GM12878 (cell line): ENCODE measurements around the gene FRMPD2. TPM values are rescaled to one million over a fixed set of nuclear protein-coding genes. Genes with fewer than 3 reads are reported as not detected.
A peak's percentile ranks its signal among the peaks of the same experiment; 100 is the strongest.

Source experiments
- ATAC-seq: fragments of 200-7000 bp; cut with Tn5 transposase; 3 replicates; pipeline ENCODE4 v1.9.1; 2020; ENCODE audit warnings: mild to moderate bottlenecking, moderate library complexity
- BruUV-seq: library from RNA; stranded (reverse); fragments of 400-500 nt; replicated peaks from 2 replicates; lab custom pipeline; 2021; lab: Mats Ljungman, UMichigan
- CTCF ChIA-PET: fragments of 300-600 bp; sonication (Branson Sonifier 250); formaldehyde crosslinking; extraction: SDS; loops from one replicate; lab custom pipeline; 2021; ENCODE audit warnings: inconsistent platforms; lab: Yijun Ruan, JAX
- POLR2A ChIA-PET: fragments of 350-600 bp; formaldehyde crosslinking; extraction: SDS; loops from one replicate; lab custom pipeline; 2021; ENCODE audit warnings: inconsistent platforms; lab: Charles Lee
- RAD21 ChIA-PET: fragments of 300-600 bp; sonication (Branson Sonifier 250); formaldehyde crosslinking; loops from one replicate; lab custom pipeline; 2023; ENCODE audit warnings: antibody characterized with exemption; ENCODE audit not compliant: unreplicated experiment; lab: Charles Lee
- SMC1A ChIA-PET: fragments of 300-600 bp; sonication (Branson Sonifier 250); formaldehyde crosslinking; loops from one replicate; lab custom pipeline; 2023; ENCODE audit not compliant: unreplicated experiment, uncharacterized antibody; lab: Charles Lee
- DNase-seq: peaks from one replicate; pipeline ENCODE4 v3.0.0-alpha.2; 2011; ENCODE audit warnings: low read depth, low spot score
- FAIRE-seq: peaks from 3 replicates; lab custom pipeline; 2011; peaks lifted over from hg19 to GRCh38; lab: Jason Lieb, UNC
- H2AFZ ChIP-seq: 2 replicates; pipeline ENCODE4 v1.6.0; 2011; ENCODE audit warnings: low read depth, low read length, control low read depth; ENCODE audit not compliant: control insufficient read depth
- H3K27ac ChIP-seq: 2 replicates; pipeline ENCODE4 v1.5.1; 2011; ENCODE audit warnings: control low read depth; ENCODE audit not compliant: control insufficient read depth, insufficient read depth
- H3K27me3 ChIP-seq, 2 experiments: replicated peaks in 1 of 2; 2 replicates each; pipeline versions ENCODE4 v1.6.0 to v1.6.1; 2011; ENCODE audit warnings: low read length in 1 of 2; ENCODE audit not compliant: control insufficient read depth in 2 of 2, insufficient read depth in 2 of 2
- H3K36me3 ChIP-seq, 2 experiments: 2 replicates each; pipeline ENCODE4 v1.5.1; 2011; ENCODE audit warnings: low read length in 1 of 2; ENCODE audit not compliant: control insufficient read depth in 2 of 2, insufficient read depth in 2 of 2
- H3K4me1 ChIP-seq: 2 replicates; pipeline ENCODE4 v1.6.1; 2011; ENCODE audit warnings: mild to moderate bottlenecking, low read length, moderate library complexity, mixed read lengths; ENCODE audit not compliant: control insufficient read depth, insufficient read depth
- H3K4me2 ChIP-seq: 2 replicates; pipeline ENCODE4 v1.6.0; 2011; ENCODE audit warnings: control low read depth; ENCODE audit not compliant: control insufficient read depth, insufficient read depth
- H3K4me3 ChIP-seq: fragments of 200-600 bp; sonication (generic); 2 replicates; pipeline ENCODE4 v1.5.1; 2016
- H3K79me2 ChIP-seq: 2 replicates; pipeline ENCODE4 v1.6.0; 2011; ENCODE audit warnings: low read length; ENCODE audit not compliant: control insufficient read depth, insufficient read depth
- H3K9ac ChIP-seq: 2 replicates; pipeline ENCODE4 v1.8.0; 2011; ENCODE audit warnings: low read length, control low read depth, mixed read lengths; ENCODE audit not compliant: control insufficient read depth, insufficient read depth
- H3K9me3 ChIP-seq: replicated peaks from 3 replicates; pipeline ENCODE4 v1.5.1; 2011; ENCODE audit warnings: mild to moderate bottlenecking, low read length; ENCODE audit not compliant: control insufficient read depth, insufficient read depth
- H4K20me1 ChIP-seq: 2 replicates; pipeline ENCODE4 v1.6.0; 2011; ENCODE audit not compliant: control insufficient read depth, insufficient read depth
- ASH2L ChIP-seq: fragments of 300-600, 200-600 bp; sonication (generic); IDR thresholded peaks from 2 replicates; pipeline ENCODE4 v1.6.1; 2017; ENCODE audit warnings: low read depth, mild to moderate bottlenecking, borderline replicate concordance
- BHLHE40 ChIP-seq, 2 experiments: fragments of 450-650 bp in 1 of 2; IDR thresholded peaks; 2 replicates each; pipeline ENCODE4 v1.6.1; 2011 to 2017; ENCODE audit warnings: low read depth in 2 of 2, borderline replicate concordance in 1 of 2, improper control_type of control experiment in 1 of 2, low read length in 1 of 2, mild to moderate bottlenecking in 1 of 2
- BRCA1 ChIP-seq: IDR thresholded peaks from 2 replicates; pipeline ENCODE4 v1.6.1; 2011; ENCODE audit warnings: low read depth, low read length, improper control_type of control experiment
- CBX3 ChIP-seq: fragments of 200-600 bp; sonication (generic); IDR thresholded peaks from 2 replicates; pipeline ENCODE4 v1.6.1; 2016; ENCODE audit warnings: low read depth, borderline replicate concordance
- CHD2 ChIP-seq: IDR thresholded peaks from 2 replicates; pipeline ENCODE4 v1.6.1; 2011; ENCODE audit warnings: low read depth, low read length, improper control_type of control experiment, borderline replicate concordance
- EP300 ChIP-seq, 2 experiments: fragments of 150-350 bp in 1 of 2; IDR thresholded peaks; 2 replicates each; pipeline ENCODE4 v1.6.1; 2011 to 2012; ENCODE audit warnings: low read depth in 2 of 2, low read length in 2 of 2, borderline replicate concordance in 1 of 2, improper control_type of control experiment in 1 of 2, inconsistent platforms in 1 of 2; ENCODE audit not compliant: control insufficient read depth in 1 of 2
- GATAD2B ChIP-seq: fragments of 450-650 bp; conservative IDR thresholded peaks from 2 replicates; pipeline ENCODE4 v1.6.1; 2017; ENCODE audit warnings: low read depth, mild to moderate bottlenecking, moderate library complexity
- IKZF2 ChIP-seq, 2 experiments: fragments of 450-650 bp; IDR thresholded peaks; 2 replicates each; pipeline ENCODE4 v1.6.1; 2017; ENCODE audit warnings: mild to moderate bottlenecking in 2 of 2, moderate library complexity in 2 of 2
- JUNB ChIP-seq: IDR thresholded peaks from 2 replicates; pipeline ENCODE4 v1.6.1; 2016; ENCODE audit warnings: antibody characterized with exemption, mild to moderate bottlenecking
- MAX ChIP-seq: IDR thresholded peaks from 2 replicates; pipeline ENCODE4 v1.6.1; 2012; ENCODE audit warnings: low read depth, low read length, improper control_type of control experiment
- MTA3 ChIP-seq: IDR thresholded peaks from 2 replicates; pipeline ENCODE4 v1.6.1; 2012; ENCODE audit warnings: low read length, inconsistent platforms, borderline replicate concordance
- NBN ChIP-seq: fragments of 450-650 bp; IDR thresholded peaks from 2 replicates; pipeline ENCODE4 v1.6.1; 2016
- NR2C2 ChIP-seq: IDR thresholded peaks from 2 replicates; pipeline ENCODE4 v1.6.1; 2011; ENCODE audit warnings: borderline replicate concordance, low read depth; ENCODE audit not compliant: control insufficient read depth, insufficient read length
- PAX5 ChIP-seq: IDR thresholded peaks from 2 replicates; pipeline ENCODE4 v1.6.1; 2011; ENCODE audit warnings: low read depth, low read length, borderline replicate concordance
- PBX3 ChIP-seq: IDR thresholded peaks from 2 replicates; pipeline ENCODE4 v1.6.1; 2011; ENCODE audit warnings: mild to moderate bottlenecking, low read depth, low read length, moderate library complexity; ENCODE audit not compliant: insufficient replicate concordance
- PRDM15 ChIP-seq: fragments of 450-650 bp; formaldehyde crosslinking; IDR thresholded peaks from 2 replicates; pipeline ENCODE4 v1.4.0; 2020; ENCODE audit warnings: mild to moderate bottlenecking, moderate library complexity
- RELA ChIP-seq: fragments of 450-650 bp; IDR thresholded peaks from 2 replicates; pipeline ENCODE4 v1.8.0; 2014; ENCODE audit warnings: borderline replicate concordance; ENCODE audit not compliant: partially characterized antibody
- SMAD1 ChIP-seq: fragments of 450-650 bp; IDR thresholded peaks from 2 replicates; pipeline ENCODE4 v1.6.1; 2018; ENCODE audit warnings: mild to moderate bottlenecking, low read depth; ENCODE audit not compliant: partially characterized antibody
- STAT1 ChIP-seq: fragments of 450-650 bp; conservative IDR thresholded peaks from 2 replicates; pipeline ENCODE4 v1.6.1; 2014; ENCODE audit warnings: antibody characterized with exemption, mild to moderate bottlenecking
- ZNF217 ChIP-seq: fragments of 450-650 bp; IDR thresholded peaks from 2 replicates; pipeline ENCODE4 v1.6.1; 2017; ENCODE audit warnings: antibody characterized with exemption, mild to moderate bottlenecking
- WGBS: methylation state at CpG from one replicate; pipeline ENCODE4 v1.1.6; 2016; ENCODE audit warnings: low lambda C conversion rate; ENCODE audit not compliant: insufficient replicate concordance, insufficient coverage; ENCODE audit errors: missing lambda C conversion rate; 5-methylcytosine and 5-hydroxymethylcytosine counted together
- in situ Hi-C: fragments of 300-500 bp; cut with MboI; formaldehyde crosslinking; loops from 9 replicates; pipeline ENCODE4 v1.14.3; 2018; ENCODE audit warnings: mixed read lengths
- intact Hi-C: fragments of 100-400 bp; cut with micrococcal nuclease; formaldehyde crosslinking; loops from one replicate; pipeline ENCODE4 v1.14.2; 2022; ENCODE audit not compliant: unreplicated experiment
- polyA plus RNA-seq, 11 experiments: library from polyadenylated mRNA; depleted of rRNA in 4 of 11; unstranded in 6 of 11; stranded (reverse) in 5 of 11; fragments of >200 nt; fragmentation: Nextera tagmentation in 4 of 11; fragmentation: Illumina TruSeq in 1 of 11; extraction: Ambion mirVana in 4 of 11; extraction: Trizol in 1 of 11; gene quantifications; 1 replicate in 1 of 11; 2 replicates in 10 of 11; pipeline versions ENCODE4 v1.2.1 to v1.2.3, GENCODE V29; 2011 to 2016; ENCODE audit warnings: inconsistent platforms in 2 of 11, missing spikeins in 2 of 11, low read depth in 1 of 11
- total RNA-seq, 4 experiments: library from RNA; depleted of rRNA in 3 of 4; stranded (reverse); fragments of >200 nt in 3 of 4; fragmentation: Illumina TruSeq in 1 of 4; extraction: Trizol in 1 of 4; gene quantifications; 2 replicates each; pipeline versions ENCODE4 v1.2.1 to v1.2.3, GENCODE V29; 2013 to 2021

FRMPD2 gene
- total and polyA plus RNA-seq, 10 of the 15 experiments (the other 5 are each of a cell fraction or from before 2014, with no cell fraction given) = 0.38 to 5.7 (median 1.4) TPM

GRCh38 chr10:48285710-48286109 lies 11.2 kb upstream of the FRMPD2 start:
- ChIA-PET SMC1A (interaction anchor here (0.6 to 8.0 kb wide), 8 partner anchors 9 to 70 kb away, joined by 3 to 87 read pairs (median 14); partner anchors contain the start of gene FRMPD2), RAD21 (interaction anchor here (0.6 to 4.1 kb wide), 3 partner anchors 8 to 17 kb away, joined by 3 to 34 read pairs (median 3); no protein-coding TSS in a partner anchor), POLR2A (interaction anchor here (6.7 kb wide), 1 partner anchor 8 kb away, joined by 43 read pairs; no protein-coding TSS in a partner anchor), CTCF (interaction anchor here (0.9 to 6.2 kb wide), 2 partner anchors 17 to 24 kb away, joined by 5 to 87 read pairs; partner anchors contain the start of gene MAPK8)
- peaks cover 44% of the 10 kb centered on the region for H3K4me1 ChIP-seq
- intact Hi-C loops = loop anchor here (5.0 kb wide), 1 partner anchor 387 kb away; no protein-coding TSS in a partner anchor
- peak overlapping the region; percentile 38 for H3K27ac ChIP-seq
- H3K27me3 ChIP-seq = no peaks in the 10 kb centered on the region
- no TSS peak for BruUV-seq
- DNase-seq = peak; percentile 94
- H3K9ac ChIP-seq = no peak overlapping the region
- WGBS = 17% methylated on average over 5 of the region's 5 CpGs
- no peak overlapping the region for H3K4me2 ChIP-seq
- H3K79me2 ChIP-seq = no peaks in the 10 kb centered on the region; the same call in none of the 2 replicates
- no peak overlapping the region for H2AFZ ChIP-seq
- H3K4me3 ChIP-seq = no peak overlapping the region
- in situ Hi-C loops = no loop called here
- H3K9me3 ChIP-seq = peaks cover 16% of the 10 kb centered on the region
- FAIRE-seq = no peak
- no peaks in the 10 kb centered on the region for H3K36me3 ChIP-seq
- no peaks in the 10 kb centered on the region for H4K20me1 ChIP-seq
- peak; percentile 56 for ATAC-seq
- TF ChIP-seq PBX3 = peak; percentile 91
- peak; percentile 78 for TF ChIP-seq CHD2
- TF ChIP-seq BHLHE40 (IDR thresholded peaks at IDR 0.05; ENCODE audit: borderline replicate concordance in 1 of 2, low read depth in 2 of 2, low read length in 1 of 2) = peak; percentile 59 to 64
- TF ChIP-seq JUNB = no peak; the same call in 1 of the 2 replicates
- TF ChIP-seq ASH2L = no peak
- no peak for TF ChIP-seq STAT1
- no peak for TF ChIP-seq PRDM15
- TF ChIP-seq GATAD2B = peak; percentile 66
- no peak for TF ChIP-seq MTA3
- TF ChIP-seq PAX5 = peak; percentile 84
- TF ChIP-seq EP300 (IDR thresholded peaks at IDR 0.05; ENCODE audit: borderline replicate concordance in 1 of 2, control insufficient read depth in 1 of 2, low read depth in 2 of 2, low read length in 2 of 2) = peak; percentile 80 to 84
- TF ChIP-seq MAX = no peak
- no peak for TF ChIP-seq CBX3
- TF ChIP-seq SMAD1 = peak; percentile 87
- no peak for TF ChIP-seq ZNF217
- peak; percentile 89 to 91 for TF ChIP-seq IKZF2 (IDR thresholded peaks at IDR 0.05)
- no peak for TF ChIP-seq BRCA1
- TF ChIP-seq RELA = peak; percentile 94
- TF ChIP-seq NR2C2 = no peak
- peak; percentile 89 for TF ChIP-seq NBN
